NOMO-1 treated with dmso at 0.1 percent for 144 hours (cell line): ENCODE results near the gene PROB1.
"Not testable (repeated sequence)": the region's sequence is repeated elsewhere in the genome, so short reads cannot be mapped to it uniquely, and the experiment has no call there.

Experiments used
- DNase-seq: peaks from one replicate; lab custom pipeline; 2025; ENCODE audit not compliant: unreplicated experiment; lab: John Stamatoyannopoulos, UW

Gene PROB1

DNA sequence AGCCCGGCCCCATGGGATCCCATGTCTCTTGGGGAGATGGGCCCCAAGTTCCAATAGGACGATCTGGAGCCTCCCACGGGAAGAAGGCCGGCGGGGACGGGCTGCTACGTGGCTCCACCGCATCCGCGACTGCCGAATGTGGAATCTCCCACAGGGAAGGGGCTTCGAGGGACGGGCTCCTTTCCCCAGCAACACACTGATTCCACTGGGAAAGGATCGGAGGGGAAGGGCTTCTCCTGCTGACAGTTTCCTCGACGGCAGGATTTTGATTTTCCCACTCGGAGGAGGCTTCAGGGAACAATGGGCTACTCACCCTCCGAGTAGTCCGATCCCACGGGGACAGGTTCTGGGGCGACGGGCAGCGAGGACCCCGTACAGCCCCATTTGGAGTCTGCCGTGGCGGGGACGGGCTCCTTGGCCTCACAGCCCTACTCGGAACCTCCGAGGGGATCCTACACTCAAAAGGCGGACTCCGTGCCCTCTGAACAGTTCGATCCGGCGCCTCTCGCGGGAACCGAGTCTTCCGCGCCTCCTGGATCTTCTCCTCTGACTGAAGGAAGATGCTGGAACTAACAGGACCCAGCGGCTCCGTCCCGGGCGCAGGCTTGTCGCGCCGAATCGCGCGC lies 1.3 kb downstream of the PROB1 start:
- no peak for DNase-seq

DNA sequence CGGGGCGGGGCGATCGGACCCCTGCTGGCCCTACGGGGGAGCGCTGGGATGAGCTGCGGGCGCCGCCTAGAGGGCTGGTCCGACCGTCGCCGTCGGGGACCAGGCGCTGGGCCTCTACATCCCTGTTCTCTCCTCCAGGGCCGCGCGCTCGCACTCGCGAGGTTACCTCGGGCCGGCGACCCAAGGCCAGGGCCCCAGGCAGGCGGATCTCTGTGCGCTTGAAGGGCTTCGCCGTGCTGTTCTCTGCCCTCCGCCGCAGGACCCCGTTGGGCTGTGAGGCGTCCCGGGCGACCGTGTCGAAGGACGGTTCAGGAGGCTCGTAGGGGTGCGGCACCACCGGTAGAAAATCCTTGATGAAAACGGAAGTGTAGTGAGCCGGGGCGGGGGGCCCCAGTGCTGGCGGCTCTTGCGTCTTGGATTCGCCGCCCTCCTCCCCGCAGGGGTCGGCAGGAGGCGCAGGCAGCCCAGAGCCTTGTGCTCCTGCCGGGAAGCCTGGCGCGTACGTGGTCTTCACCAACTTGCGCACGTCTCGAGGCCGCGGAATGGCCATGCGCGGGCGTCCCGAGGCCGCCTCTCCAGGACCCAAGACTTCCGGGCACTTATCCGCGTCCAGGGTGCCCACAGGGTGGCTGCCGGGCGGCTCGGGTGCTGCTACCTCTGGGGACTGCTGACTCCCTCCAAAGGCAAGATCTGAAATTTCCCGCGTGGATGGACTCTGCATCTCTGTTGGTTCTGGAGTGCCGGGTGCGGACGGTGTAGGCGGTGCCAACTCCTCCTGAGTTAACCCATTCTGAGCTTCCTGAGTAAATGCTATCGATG lies 2.0 kb downstream of the PROB1 start:
- DNase-seq: peak; percentile 79

DNA sequence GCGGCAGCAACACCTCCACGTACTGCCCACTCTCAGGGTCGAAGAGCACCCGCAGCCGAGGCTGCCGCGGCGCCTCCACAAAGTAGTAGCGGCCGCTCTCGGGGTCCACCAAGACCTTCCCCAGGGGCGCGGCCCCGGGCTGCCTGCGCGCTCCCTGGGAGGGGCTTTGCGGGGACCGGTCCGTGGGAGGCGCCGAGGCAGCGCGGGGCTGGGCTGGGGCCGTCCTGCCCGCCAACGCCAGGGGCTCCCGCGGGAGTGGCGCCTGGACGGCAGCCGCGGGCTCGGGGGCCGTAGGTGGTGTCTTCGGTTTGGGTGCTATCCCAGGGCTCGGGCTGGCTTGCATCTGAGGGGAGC lies 2.6 kb downstream of the PROB1 start:
- no peak for DNase-seq

DNA sequence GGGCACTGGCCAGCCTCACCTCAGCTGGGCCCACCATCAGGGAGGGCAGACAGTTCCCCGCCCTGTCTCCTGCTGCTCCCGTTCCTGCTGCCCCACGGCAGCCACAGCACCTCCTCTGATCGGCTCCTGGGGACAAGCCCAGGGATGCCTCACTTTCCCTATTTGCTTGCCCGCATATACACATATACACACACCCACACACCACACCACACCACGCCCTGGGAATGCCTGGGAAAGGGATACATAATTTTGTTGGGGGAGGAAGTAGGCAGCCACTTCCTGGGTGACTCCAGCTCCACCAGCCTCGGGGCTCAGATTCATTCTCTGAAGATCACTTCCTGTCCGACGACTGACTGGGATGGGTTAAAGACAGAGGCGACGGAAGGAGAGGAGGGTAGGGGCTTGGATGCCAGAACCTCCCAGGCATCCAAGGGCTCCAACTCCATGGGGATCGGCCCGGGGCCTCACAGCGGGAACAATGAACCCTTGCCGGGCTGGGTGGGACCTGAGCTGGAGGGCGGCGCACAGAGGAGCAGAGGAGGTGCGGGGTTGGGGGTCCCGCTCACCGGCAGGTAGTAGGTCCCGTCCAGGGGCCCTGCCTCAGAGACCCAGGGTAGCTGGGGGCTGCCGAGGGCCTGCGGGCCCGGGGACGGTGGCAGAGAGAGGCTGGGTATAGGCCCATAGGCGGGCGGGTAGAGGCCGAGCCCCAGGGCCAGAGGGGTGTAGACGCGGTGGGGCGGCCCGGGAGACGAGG lies 3.2 kb downstream of the PROB1 start:
- no peak for DNase-seq

DNA sequence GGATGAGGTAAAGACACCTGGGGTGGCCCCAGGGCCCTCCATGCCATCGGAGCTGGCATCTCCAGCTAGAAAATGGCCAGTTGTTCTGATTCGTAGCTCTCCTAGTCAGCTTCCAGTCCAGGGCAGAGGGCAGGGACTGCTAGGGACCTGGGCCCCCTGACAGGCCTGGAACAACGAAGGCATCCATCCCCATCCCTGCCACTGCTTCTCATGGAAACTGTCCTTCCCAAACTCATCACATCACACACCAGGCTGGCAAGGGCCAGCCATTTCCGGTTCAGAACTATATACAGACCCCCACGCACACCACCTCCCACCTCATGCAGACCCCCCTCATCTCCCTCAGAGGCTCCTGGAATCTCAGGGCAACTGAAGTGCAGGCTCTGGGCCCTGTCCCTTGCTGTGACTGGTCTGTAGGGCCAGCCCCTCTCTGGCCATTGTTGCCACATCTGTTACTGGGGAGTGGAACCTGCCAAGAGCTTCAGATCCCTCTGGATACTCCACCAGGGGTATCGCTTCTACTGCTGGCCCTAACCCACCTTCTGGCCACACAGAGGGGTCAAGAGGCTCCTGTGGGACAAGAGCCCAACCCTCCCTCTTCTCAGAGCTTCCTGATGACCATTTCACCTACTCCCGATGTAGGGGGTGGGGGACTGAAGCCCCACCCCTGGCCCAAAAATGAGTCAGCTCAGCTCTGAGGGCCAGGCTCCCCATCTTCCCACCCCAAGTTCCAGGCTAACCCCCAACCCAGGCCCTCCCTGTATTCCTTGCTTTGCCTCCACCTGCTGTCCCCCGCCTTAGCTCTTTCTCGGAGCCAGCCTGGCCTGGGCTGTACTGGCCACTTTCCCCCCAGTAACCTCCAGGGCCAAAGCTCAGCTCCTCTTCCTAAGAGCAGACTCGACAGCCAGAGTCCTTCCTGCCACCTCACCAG lies 4.0 kb downstream of the PROB1 start:
- no peak for DNase-seq

DNA sequence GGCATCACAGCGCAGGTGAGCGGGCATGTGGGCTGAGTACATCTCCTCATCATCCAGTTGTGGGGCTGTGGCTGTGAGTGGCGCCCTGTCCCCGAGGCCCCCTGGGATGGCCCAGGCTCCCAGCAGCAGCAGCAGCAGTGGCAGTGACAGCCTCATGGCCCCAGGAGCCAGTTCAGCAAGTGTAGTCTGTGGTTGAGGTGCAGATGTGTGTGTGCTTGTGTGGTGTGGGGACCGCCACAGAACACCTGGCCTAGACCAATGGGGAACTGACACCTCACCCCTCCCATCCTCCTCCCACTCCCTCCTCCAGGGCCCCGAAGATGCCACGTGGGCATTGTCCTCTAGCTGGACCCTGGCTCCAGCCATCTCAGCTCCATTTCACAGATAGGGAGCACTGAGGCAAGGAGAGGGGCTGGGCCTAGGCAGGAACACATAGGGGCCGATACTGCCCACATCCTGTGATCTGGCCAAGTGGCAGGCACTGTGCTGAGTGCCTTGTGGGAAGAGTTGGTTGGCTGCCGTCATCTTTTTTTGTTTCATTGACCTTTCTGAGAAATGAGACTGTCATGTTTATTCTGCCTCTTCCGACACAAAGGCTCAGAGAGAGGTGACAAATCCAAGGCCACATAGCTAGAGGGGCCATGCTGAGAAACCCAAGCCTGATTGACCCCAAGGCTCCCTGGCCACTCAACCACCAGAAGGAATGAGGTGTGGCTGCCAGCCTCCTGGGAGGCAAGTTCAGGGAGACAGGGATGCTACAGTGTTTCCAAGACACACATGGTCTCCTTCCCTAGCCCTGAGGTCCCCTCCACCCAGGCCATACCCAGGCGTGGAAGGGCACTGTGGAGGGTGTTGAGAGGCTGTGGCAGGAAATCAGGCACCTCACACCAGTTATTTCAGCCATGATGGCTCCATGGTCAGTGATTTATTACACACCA lies 4.9 kb downstream of the PROB1 start, which contains the start of gene MZB1:
MZB1 (minus strand) TSS at position 213 of the 938 bp plus-strand sequence; CDS start at position 156, 57 bp downstream.
- DNase-seq: no peak

DNA sequence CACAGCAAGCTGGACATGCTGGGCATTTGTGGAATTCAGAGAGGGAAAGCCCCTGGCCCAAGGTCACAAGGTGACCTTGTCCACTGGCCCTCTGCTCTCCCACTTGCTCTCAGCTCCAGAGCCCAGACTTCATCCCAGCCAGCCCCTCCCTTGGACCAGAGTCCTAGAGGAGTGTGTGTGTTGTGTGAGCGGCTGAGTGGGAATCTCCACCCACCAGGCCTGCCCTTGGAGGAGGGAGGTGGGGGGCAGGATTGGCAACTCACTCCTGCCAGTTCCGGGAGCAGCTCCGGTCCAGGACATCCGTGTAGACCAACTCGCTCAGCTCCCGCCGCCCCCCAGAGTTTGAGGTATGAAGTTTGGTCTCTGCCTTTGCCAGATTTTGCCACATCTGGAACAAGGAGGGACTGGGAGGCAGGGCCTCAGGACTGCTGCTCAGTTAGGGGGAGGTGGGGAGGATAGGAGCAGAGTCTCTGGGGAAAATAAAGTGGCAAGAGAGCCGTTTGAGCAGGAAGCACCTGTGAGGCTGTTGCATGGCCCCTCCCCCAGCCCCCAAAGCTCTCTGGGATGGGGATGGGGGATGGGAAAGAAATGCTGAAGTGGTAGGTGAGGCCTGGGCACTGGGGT lies 6.6 kb downstream of the PROB1 start:
- DNase-seq: no peak

DNA sequence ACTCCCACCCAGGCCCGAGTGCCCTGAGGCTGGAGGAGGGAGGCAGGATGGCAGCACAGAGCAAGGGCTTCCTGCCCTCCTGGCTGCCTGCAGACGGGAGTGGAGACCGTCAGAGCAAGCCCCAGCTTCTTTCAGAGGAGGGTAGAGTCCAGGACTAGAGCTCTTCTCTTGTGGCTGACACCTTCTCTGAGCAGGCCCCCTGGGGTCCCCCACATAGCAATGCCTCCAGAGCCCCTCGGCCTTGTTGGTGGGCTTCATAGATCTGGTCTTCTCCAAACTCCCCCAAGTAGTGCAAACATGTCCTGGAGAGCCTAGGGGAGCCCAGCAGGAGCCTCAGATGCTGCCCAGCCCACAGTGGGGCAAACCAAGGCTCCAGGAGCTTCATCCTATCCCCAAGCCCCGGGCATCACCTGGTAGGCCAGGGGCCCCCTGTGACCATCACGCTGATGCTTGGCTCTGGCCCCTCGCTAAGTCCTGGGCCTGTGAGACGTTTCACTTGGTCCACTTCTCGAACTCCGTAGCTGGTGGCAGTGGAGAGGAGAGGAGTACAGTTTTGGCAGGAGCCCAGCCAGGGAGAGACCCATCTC lies 7.2 kb downstream of the PROB1 start:
- no peak for DNase-seq

DNA sequence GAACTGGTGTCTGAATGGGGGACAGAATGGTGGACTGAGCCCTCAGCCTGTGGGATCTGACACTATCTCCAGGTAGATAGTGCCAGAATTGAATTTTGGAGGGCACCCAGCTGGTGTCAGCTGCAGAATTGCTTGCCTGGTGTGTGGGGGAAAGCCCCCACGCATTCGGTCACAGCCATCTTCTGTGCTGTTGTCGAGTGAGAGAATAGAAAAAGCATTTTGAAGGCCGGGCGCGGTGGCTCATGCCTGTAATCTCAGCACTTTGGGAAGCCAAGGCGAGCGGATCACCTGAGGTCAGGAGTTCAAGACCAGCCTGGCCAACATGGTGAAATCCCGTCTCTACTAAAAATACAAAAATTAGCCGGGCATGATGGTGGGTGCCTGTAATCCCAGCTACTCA lies 7.9 kb downstream of the PROB1 start:
- DNase-seq: not testable (repeated sequence)

DNA sequence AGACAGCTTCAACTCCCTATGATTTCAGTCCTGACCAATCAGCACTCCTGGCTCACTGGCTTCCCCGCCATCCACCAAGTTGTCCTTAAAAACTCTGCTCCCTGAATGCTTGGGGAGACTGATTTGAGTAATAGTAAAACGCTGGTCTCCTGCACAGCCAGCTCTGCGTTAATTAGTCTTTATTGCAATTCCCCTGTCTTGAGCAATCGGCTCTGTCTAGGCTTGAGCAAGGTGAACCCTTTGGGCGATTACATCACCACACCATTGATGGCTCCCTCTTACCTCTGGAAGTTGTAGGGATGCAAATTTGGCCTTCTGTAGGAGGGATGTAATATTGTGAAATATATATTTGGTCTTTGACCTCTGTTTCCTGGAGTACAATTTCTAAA lies 8.9 kb downstream of the PROB1 start:
- DNase-seq: peak; percentile 68

DNA sequence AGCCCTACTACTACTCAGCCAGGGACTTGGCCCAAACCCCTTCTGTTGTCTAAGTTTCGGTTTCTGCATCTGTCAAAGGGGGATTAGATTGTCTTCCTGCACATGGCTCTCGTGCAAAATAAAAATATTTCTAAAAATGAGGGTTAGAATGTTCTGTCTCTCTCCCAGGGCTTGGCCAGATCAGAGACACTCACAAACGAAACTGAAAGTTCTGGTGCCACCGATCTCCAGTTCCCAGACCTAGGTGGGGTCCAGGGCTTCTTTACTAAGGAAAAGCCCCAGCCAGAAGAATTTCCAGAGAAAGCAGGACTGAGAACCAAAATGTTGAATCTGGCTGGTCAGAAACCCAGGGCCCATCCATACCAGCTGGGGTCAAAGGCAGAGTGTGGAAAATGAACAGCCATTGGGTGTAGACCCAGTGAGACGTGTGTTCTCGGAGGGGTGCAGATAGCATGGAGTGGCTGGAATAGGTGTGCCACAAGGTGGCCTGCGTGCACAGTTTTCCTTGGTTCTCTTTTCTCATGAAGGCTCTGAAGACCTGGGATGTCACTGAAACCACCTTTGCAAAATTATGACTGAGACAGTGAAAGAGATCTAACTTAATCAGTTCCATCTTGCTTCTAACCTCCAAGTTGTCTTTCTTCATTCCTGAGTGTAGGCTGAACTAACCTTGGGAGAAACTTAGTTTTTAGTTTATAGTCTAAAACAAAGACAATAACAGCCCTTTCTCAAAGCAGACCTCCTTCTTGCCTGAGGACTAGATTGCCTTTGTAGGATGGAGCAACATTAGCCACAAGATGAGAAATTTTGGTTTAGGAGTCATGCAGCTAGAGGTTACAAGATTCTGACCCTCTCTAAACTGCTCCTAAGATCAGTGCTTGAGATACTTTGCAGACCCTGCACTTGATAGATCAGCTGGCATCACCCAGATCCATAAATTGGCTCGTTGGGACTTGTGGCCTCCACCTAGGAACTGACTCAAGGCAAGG lies 9.5 kb downstream of the PROB1 start:
- DNase-seq: no peak

DNA sequence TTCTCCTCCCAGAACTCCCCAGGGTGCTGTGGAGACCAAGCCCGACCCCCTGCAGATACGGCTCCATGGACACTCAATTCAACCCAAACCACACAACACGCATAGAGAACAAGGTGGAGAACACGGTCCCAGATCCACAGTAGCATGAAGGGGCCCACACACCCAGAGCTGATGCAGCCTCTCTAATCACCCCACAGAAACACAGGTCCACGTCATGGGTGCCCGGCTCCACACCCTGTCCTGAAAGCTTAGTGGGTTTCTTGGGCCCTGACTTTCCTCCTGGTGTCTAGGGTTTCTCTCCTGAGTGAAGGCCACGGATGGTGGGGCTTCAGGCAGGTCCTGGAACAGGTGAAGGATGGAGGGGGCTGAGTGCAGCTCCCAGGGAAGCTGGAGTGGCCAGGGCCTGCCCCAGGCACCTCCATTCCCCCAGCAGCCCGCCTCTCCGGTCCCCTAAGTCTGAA lies 10.3 kb downstream of the PROB1 start:
- no peak for DNase-seq

DNA sequence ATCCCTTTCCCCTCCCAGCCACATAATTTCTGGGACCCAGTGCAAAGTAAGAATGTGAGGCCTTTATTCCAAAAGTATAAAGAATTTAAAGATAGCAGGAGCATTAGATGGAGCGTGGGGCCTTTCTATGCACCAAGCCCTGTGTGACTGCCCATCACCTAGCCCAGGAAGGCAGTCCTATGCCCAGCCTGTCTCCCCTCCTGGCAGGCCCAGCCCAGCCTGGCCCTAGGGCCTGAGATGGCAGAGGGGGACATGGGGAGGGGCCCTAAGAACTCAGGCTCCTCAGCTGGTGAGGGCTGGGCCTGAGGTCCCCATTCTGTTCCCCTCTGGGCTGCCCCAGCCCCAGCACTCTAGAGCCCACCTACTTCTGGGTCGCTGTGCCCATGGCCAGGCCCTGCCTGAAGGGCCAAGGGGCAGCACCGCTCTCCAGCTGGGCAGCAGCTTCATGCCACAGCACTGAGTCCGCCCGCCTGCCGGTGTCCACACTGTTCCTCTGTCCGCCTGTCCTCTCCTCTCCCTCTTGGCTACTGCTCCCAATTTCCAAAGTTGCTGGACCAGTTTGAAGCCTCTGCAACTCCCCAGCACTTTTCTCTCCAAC lies 10.8 kb downstream of the PROB1 start:
- DNase-seq: no peak

- no peak for DNase-seq
Observed at GRCh38 chr5:139383275-139383992, 11.5 kb downstream of the PROB1 start, which contains the start of gene SLC23A1. Gene SLC23A1, minus strand, starts transcription at chr5:139383297. Its CDS starts 44 bp downstream, at chr5:139383253.

GRCh38 chr5:139382807-139383206 lies 12.1 kb downstream of the PROB1 start:
- no peak for DNase-seq
